Esophagus squamous epithelium (tissue), 5 donors: ENCODE measurements around the gene PGS1. TPM values are rescaled to one million over a fixed set of nuclear protein-coding genes. Genes with fewer than 3 reads are reported as not detected.

ENCODE experiments used
- DNase-seq: peaks from one replicate; lab custom pipeline; 2025; lab: John Stamatoyannopoulos, UW
- H3K27ac ChIP-seq, 4 donors: fragments of 200-600 bp; sonication (generic); one replicate each; pipeline ENCODE4 v1.5.1; 2016 to 2019; ENCODE audit warnings: mild to moderate bottlenecking in 1 of 4
- H3K27me3 ChIP-seq, 4 donors: fragments of 200-600 bp; sonication (generic); 1 replicate in 3 of 4; 2 replicates in 1 of 4; pipeline versions ENCODE4 v1.5.1 to v1.6.0; 2017 to 2021; ENCODE audit warnings: antibody characterized with exemption in 1 of 4
- H3K36me3 ChIP-seq, 3 donors: fragments of 200-600 bp; sonication (generic); one replicate each; pipeline ENCODE4 v1.5.1; 2016 to 2019
- H3K4me1 ChIP-seq, 3 donors: fragments of 200-600 bp; sonication (generic); one replicate each; pipeline ENCODE4 v1.5.1; 2017 to 2019
- H3K4me3 ChIP-seq, 4 donors: fragments of 200-600 bp; sonication (generic); 1 replicate in 3 of 4; 2 replicates in 1 of 4; pipeline ENCODE4 v1.5.1; 2016 to 2019; ENCODE audit warnings: mild to moderate bottlenecking in 2 of 4, moderate library complexity in 1 of 4
- H3K9me3 ChIP-seq, 3 donors: fragments of 200-600 bp; sonication (generic); one replicate each; pipeline ENCODE4 v1.5.1; 2016 to 2019
- POLR2A ChIP-seq, 4 donors: fragments of 450-650 bp; IDR thresholded peaks; one replicate each; pipeline ENCODE4 v1.6.1; 2017; ENCODE audit warnings: antibody characterized with exemption in 4 of 4, mild to moderate bottlenecking in 4 of 4, moderate library complexity in 3 of 4
- WGBS, 2 donors: methylation state at CpG; one replicate each; pipeline ENCODE4 v1.1.5; 2018; 5-methylcytosine and 5-hydroxymethylcytosine counted together
- intact Hi-C: fragments of 100-400 bp; cut with DNase I; formaldehyde crosslinking; loops from one replicate; pipeline ENCODE4 v1.15.0; 2022
- total RNA-seq, 4 donors: library from RNA; depleted of rRNA; stranded (reverse); fragments of >200 nt; gene quantifications; one replicate each; pipeline ENCODE4 v1.1.0, GENCODE V29; 2016
- TF ChIP-seq, protein P1 (sequence below), 6 experiments: fragments of 450-650 bp in 4 of 6; fragments of 200-600 bp in 2 of 6; sonication (generic) in 2 of 6; IDR thresholded peaks; one replicate each; pipeline ENCODE4 v1.5.1; 2016 to 2019; ENCODE audit warnings: antibody characterized with exemption in 6 of 6, mild to moderate bottlenecking in 4 of 6, moderate library complexity in 4 of 6
- donor health status: DM: yes; HTN: yes; CAD: no.

PGS1 gene
- total RNA-seq, 4 donors from 2014 or later: 18.6 to 32.4 (median 23.0) TPM

DNA sequence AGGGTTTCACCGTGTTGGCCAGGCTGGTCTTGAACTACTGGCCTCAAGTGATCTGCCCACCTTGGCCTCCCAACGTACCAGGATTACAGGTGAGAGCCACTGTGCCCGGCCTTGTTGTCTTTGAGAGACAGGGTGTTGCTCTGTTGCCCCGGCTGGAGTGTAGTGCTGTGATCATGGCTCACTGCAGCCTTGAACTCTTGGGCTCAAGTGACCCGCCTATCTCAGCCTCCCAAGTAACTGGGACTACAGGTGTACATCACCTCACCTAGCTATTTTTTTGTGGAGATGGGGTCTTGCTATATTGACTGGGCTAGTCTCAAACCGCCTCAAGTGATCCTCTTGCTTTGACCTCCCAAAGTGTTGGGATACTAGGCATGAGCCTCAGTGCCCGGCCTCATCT, 68.4 kb downstream of the PGS1 start:
- 83 to 94% methylated on average over 4 to 7 of the region's 7 CpGs for WGBS, 2 donors
- DNase-seq: no peak
- H3K4me1 ChIP-seq: no peaks in the 10 kb centered on the region
- no peaks in the 10 kb centered on the region for H3K9me3 ChIP-seq
- no peaks in the 10 kb centered on the region for H3K36me3 ChIP-seq
- H3K4me3 ChIP-seq: no peak overlapping the region
- intact Hi-C loops: no loop called here
- peaks cover 0 to 16% (median 0%) of the 10 kb centered on the region in 4 donors for H3K27me3 ChIP-seq
- TF ChIP-seq, protein P1, sequence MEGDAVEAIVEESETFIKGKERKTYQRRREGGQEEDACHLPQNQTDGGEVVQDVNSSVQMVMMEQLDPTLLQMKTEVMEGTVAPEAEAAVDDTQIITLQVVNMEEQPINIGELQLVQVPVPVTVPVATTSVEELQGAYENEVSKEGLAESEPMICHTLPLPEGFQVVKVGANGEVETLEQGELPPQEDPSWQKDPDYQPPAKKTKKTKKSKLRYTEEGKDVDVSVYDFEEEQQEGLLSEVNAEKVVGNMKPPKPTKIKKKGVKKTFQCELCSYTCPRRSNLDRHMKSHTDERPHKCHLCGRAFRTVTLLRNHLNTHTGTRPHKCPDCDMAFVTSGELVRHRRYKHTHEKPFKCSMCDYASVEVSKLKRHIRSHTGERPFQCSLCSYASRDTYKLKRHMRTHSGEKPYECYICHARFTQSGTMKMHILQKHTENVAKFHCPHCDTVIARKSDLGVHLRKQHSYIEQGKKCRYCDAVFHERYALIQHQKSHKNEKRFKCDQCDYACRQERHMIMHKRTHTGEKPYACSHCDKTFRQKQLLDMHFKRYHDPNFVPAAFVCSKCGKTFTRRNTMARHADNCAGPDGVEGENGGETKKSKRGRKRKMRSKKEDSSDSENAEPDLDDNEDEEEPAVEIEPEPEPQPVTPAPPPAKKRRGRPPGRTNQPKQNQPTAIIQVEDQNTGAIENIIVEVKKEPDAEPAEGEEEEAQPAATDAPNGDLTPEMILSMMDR (IDR thresholded peaks at IDR 0.05): no peak
- no peak for TF ChIP-seq POLR2A (IDR thresholded peaks at IDR 0.05)
- no peak overlapping the region for H3K27ac ChIP-seq

DNA sequence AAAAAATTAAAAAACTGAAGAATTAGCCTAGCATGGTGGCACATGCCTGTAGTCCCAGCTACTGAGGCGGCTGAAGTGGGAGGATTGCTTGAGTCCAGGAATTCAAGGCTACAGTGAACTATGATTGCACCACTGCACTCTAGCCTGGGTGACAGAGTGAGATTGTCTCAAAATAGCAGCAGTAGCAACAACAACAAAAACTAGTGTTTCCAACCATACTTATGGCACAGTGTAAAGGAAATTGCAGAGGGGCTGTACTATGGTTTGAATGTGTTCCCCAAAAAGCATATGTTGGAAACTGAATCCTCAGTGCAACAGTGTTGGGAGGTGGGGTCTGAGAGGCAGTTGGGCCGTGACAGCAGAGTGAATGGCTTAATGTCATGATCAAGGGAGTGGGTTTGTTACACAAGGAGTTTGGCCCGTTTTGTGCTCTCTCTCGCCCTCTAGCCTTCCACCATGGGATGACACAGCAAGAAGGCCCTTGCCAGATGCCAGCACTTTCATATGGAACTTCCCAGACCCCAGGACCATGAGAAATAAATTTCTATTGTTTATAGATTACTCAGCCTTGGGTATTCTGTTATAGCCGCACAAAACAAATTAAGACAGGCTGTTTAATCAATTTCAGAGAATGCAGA, 70.0 kb downstream of the PGS1 start:
- Histone ChIP-seq H3K27me3 (peaks cover 0 to 15% (median 0%) of the 10 kb centered on the region in 4 donors), H3K27ac (no peak overlapping the region), H3K36me3 (no peaks in the 10 kb centered on the region), H3K4me1 (no peaks in the 10 kb centered on the region), H3K4me3 (no peak overlapping the region), H3K9me3 (no peaks in the 10 kb centered on the region)
- no peak for DNase-seq
- intact Hi-C loops: no loop called here
- 63 to 75% methylated on average over 5 of the region's 5 CpGs for WGBS, 2 donors
- TF ChIP-seq, protein P1 (IDR thresholded peaks at IDR 0.05): no peak
- no peak for TF ChIP-seq POLR2A (IDR thresholded peaks at IDR 0.05)

GRCh38 chr17:78449983-78450595, 71.6 kb downstream of the PGS1 start:
- no peak overlapping the region for H3K4me3 ChIP-seq
- H3K36me3 ChIP-seq: no peaks in the 10 kb centered on the region
- no peak overlapping the region for H3K27ac ChIP-seq
- DNase-seq: no peak
- TF ChIP-seq, protein P1 (IDR thresholded peaks at IDR 0.05): no peak
- H3K27me3 ChIP-seq: peaks cover 0 to 2% (median 0%) of the 10 kb centered on the region in 4 donors
- no peaks in the 10 kb centered on the region for H3K9me3 ChIP-seq
- no peaks in the 10 kb centered on the region for H3K4me1 ChIP-seq
- intact Hi-C loops: no loop called here
- WGBS, 2 donors: 82 to 86% methylated on average over 10 to 13 of the region's 14 CpGs

DNA sequence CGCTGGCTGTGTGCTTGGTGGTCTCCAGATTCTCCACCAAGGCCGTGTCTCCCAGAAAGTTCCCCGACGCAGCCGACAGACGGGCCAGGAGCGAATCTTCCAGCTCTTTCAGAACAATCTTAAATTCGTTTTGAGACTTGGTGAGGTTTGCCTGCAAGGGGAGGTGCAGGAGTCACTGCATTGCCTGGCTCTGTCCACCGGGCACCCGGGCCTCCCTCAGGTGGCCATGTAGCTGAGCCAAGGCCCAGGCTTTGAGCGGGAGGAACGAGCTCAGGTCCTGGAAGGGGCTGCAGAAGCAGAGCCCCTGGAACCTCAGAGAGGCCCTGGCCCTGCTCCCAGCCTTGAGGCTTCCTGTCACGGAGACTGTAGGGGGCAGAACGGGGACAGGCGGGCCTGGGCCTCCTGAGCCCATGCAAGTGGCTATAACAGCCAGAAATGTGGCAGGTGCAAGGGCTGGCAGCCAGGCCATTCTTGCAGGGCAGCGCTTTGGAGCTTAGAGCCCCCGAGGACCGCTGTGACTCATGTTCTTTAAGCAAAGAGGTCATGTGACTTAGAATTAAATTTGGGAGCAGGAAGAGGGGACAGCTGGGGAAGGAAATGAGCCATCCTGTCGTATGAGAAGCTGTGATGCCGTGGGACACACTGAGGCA, 72.4 kb downstream of the PGS1 start:
- DNase-seq: no peak
- intact Hi-C loops: no loop called here
- Histone ChIP-seq H3K27ac (no peak overlapping the region), H3K4me1 (no peaks in the 10 kb centered on the region), H3K9me3 (no peaks in the 10 kb centered on the region), H3K4me3 (no peak overlapping the region), H3K36me3 (no peaks in the 10 kb centered on the region), H3K27me3 (peaks cover 0 to 7% (median 0%) of the 10 kb centered on the region in 4 donors)
- WGBS, 2 donors: 57 to 58% methylated on average over 8 to 10 of the region's 20 CpGs
- TF ChIP-seq POLR2A (IDR thresholded peaks at IDR 0.05): no peak
- TF ChIP-seq, protein P1 (IDR thresholded peaks at IDR 0.05): no peak

- no peaks in the 10 kb centered on the region for H3K4me1 ChIP-seq
- intact Hi-C loops: no loop called here
- H3K9me3 ChIP-seq: no peaks in the 10 kb centered on the region
- H3K36me3 ChIP-seq: no peaks in the 10 kb centered on the region
- DNase-seq: no peak
- no peak for TF ChIP-seq POLR2A (IDR thresholded peaks at IDR 0.05)
- TF ChIP-seq, protein P1 (IDR thresholded peaks at IDR 0.05): no peak
- 80 to 96% methylated on average over 5 to 7 of the region's 7 CpGs for WGBS, 2 donors
- peaks cover 0 to 7% (median 0%) of the 10 kb centered on the region in 4 donors for H3K27me3 ChIP-seq
- H3K4me3 ChIP-seq: no peak overlapping the region
- H3K27ac ChIP-seq: no peak overlapping the region
These were observed 73.3 kb downstream of the PGS1 start for GRCh38 chr17:78451753-78452152.
